HCT116 (cell line): ENCODE results near the gene LSAMP. TPM values are rescaled to one million over a fixed set of nuclear protein-coding genes. Genes with fewer than 3 reads are reported as not detected.

Experiments used
- ATAC-seq: fragments of 200-7000 bp; cut with Tn5 transposase; 2 replicates; pipeline ENCODE4 v1.9.1; 2020; ENCODE audit warnings: mild to moderate bottlenecking, moderate library complexity
- BruUV-seq: library from RNA; stranded (reverse); fragments of 400-500 nt; replicated peaks from 2 replicates; lab custom pipeline; 2021; lab: Mats Ljungman, UMichigan
- CTCF ChIA-PET: fragments of 300-600 bp; sonication (Branson Sonifier 250); formaldehyde crosslinking; loops from one replicate; lab custom pipeline; 2021; ENCODE audit warnings: antibody characterized with exemption; lab: Charles Lee
- POLR2A ChIA-PET: fragments of 300-600, 350-600 bp; sonication (Branson Sonifier 250); formaldehyde crosslinking; loops from one replicate; lab custom pipeline; 2021; ENCODE audit warnings: antibody characterized with exemption; lab: Charles Lee
- RAD21 ChIA-PET, 2 experiments: fragments of 300-600 bp; sonication (Branson Sonifier 250); formaldehyde crosslinking; loops; one replicate each; lab custom pipeline; 2023; ENCODE audit warnings: low total read pairs in 2 of 2; ENCODE audit not compliant: uncharacterized antibody in 2 of 2, unreplicated experiment in 2 of 2, low non-redundant PET in 1 of 2; lab: Charles Lee
- DNase-seq: peaks from one replicate; pipeline ENCODE4 v3.0.0-alpha.2; 2010; ENCODE audit warnings: low read depth, low spot score
- H2AFZ ChIP-seq: fragments of 200-600 bp; shearing (Covaris generic), sonication (generic); 2 replicates; pipeline ENCODE4 v1.6.1; 2017; ENCODE audit warnings: low read depth, mixed run types, mixed read lengths, antibody characterized with exemption, low read length; ENCODE audit not compliant: poor library complexity, severe bottlenecking
- H3K27ac ChIP-seq: 2 replicates; pipeline ENCODE4 v1.5.1; 2012; ENCODE audit warnings: low read depth, low read length
- H3K27me3 ChIP-seq: fragments of 200-600 bp; sonication (generic); 2 replicates; pipeline ENCODE4 v1.6.1; 2016; ENCODE audit warnings: mixed run types, low read length, mixed read lengths; ENCODE audit not compliant: insufficient read depth
- H3K36me3 ChIP-seq, 2 experiments: fragments of 200-500 bp in 1 of 2; fragments of 200-600 bp in 1 of 2; sonication (Bioruptor generic) in 1 of 2; sonication (generic) in 1 of 2; 2 replicates each; pipeline versions ENCODE4 v1.5.1 to v1.6.1; 2014 to 2016; ENCODE audit warnings: low read length in 2 of 2, inconsistent platforms in 1 of 2, mixed read lengths in 1 of 2, mixed run types in 1 of 2; ENCODE audit not compliant: insufficient read depth in 2 of 2, control insufficient read depth in 1 of 2
- H3K4me1 ChIP-seq, 2 experiments: fragments of 200-600 bp in 1 of 2; sonication (generic) in 1 of 2; 2 replicates each; pipeline versions ENCODE4 v1.5.1 to v1.6.1; 2012 to 2017; ENCODE audit warnings: low read length in 2 of 2, inconsistent platforms in 1 of 2, mild to moderate bottlenecking in 1 of 2, mixed read lengths in 1 of 2, mixed run types in 1 of 2, moderate library complexity in 1 of 2; ENCODE audit not compliant: insufficient read depth in 2 of 2, control insufficient read depth in 1 of 2
- H3K4me2 ChIP-seq: fragments of 200-600 bp; sonication (generic); 2 replicates; pipeline ENCODE4 v1.6.1; 2017; ENCODE audit warnings: mixed run types, low read length, mixed read lengths
- H3K4me3 ChIP-seq, 2 experiments: fragments of 200-600 bp in 1 of 2; sonication (generic) in 1 of 2; replicated peaks in 1 of 2; 2 replicates each; pipeline ENCODE4 v1.5.1; 2011 to 2016; ENCODE audit warnings: low read length in 2 of 2, control low read depth in 1 of 2, low read depth in 1 of 2, mild to moderate bottlenecking in 1 of 2, mixed read lengths in 1 of 2, mixed run types in 1 of 2
- H3K79me2 ChIP-seq: fragments of 200-600 bp; sonication (generic); 2 replicates; pipeline ENCODE4 v1.6.1; 2017; ENCODE audit warnings: mild to moderate bottlenecking, mixed run types, low read length, moderate library complexity, mixed read lengths; ENCODE audit not compliant: insufficient read depth
- H3K9ac ChIP-seq: fragments of 200-600 bp; sonication (generic); 2 replicates; pipeline ENCODE4 v1.6.1; 2016; ENCODE audit warnings: low read length, mixed read lengths
- H3K9me2 ChIP-seq: fragments of 200-600 bp; sonication (generic), shearing (Covaris generic); 2 replicates; pipeline ENCODE4 v1.6.1; 2017; ENCODE audit warnings: mixed run types, mild to moderate bottlenecking, moderate library complexity; ENCODE audit not compliant: insufficient read depth
- H3K9me3 ChIP-seq, 2 experiments: fragments of 200-500 bp in 1 of 2; fragments of 200-600 bp in 1 of 2; sonication (Bioruptor generic) in 1 of 2; sonication (generic) in 1 of 2; 2 replicates each; pipeline ENCODE4 v1.6.1; 2014 to 2017; ENCODE audit warnings: low read length in 2 of 2, mixed read lengths in 2 of 2, inconsistent platforms in 1 of 2, low read depth in 1 of 2, mild to moderate bottlenecking in 1 of 2, mixed run types in 1 of 2, moderate library complexity in 1 of 2; ENCODE audit not compliant: control insufficient read depth in 1 of 2, insufficient read depth in 1 of 2
- H4K20me1 ChIP-seq: fragments of 200-600 bp; sonication (generic), shearing (Covaris generic); 2 replicates; pipeline ENCODE4 v1.6.1; 2017; ENCODE audit warnings: mixed run types, mild to moderate bottlenecking, moderate library complexity; ENCODE audit not compliant: insufficient read depth
- ATF3 ChIP-seq: IDR thresholded peaks from 2 replicates; pipeline ENCODE4 v1.6.1; 2012
- CEBPB ChIP-seq: IDR thresholded peaks from 2 replicates; pipeline ENCODE4 v1.6.1; 2012; ENCODE audit warnings: low read depth
- CTCF ChIP-seq, 3 experiments: fragments of 200-600 bp in 1 of 3; sonication (generic) in 1 of 3; IDR thresholded peaks in 2 of 3; conservative IDR thresholded peaks in 1 of 3; 2 replicates each; pipeline ENCODE4 v1.5.1; 2012 to 2017; ENCODE audit warnings: low read depth in 2 of 3, low read length in 2 of 3, antibody characterized with exemption in 1 of 3, borderline replicate concordance in 1 of 3, control low read depth in 1 of 3, mild to moderate bottlenecking in 1 of 3, mixed read lengths in 1 of 3, mixed run types in 1 of 3, moderate library complexity in 1 of 3; ENCODE audit not compliant: insufficient read depth in 1 of 3
- EZH2phosphoT487 ChIP-seq: fragments of 200-600 bp; IDR thresholded peaks from 2 replicates; pipeline ENCODE4 v1.6.1; 2018; ENCODE audit warnings: antibody characterized with exemption, borderline replicate concordance
- JUND ChIP-seq: IDR thresholded peaks from 2 replicates; pipeline ENCODE4 v1.6.1; 2012
- POLR2A ChIP-seq: IDR thresholded peaks from 2 replicates; pipeline ENCODE4 v1.7.0; 2011; ENCODE audit warnings: borderline replicate concordance; ENCODE audit not compliant: insufficient read depth, insufficient read length; ENCODE audit errors: extremely low read depth
- POLR2AphosphoS5 ChIP-seq: IDR thresholded peaks from 2 replicates; pipeline ENCODE4 v1.6.1; 2011; ENCODE audit warnings: mild to moderate bottlenecking, low read depth, low read length, moderate library complexity
- RAD21 ChIP-seq: IDR thresholded peaks from 2 replicates; pipeline ENCODE4 v1.6.1; 2012; ENCODE audit warnings: low read depth, mild to moderate bottlenecking
- REST ChIP-seq: IDR thresholded peaks from 2 replicates; pipeline ENCODE4 v1.6.1; 2012; ENCODE audit warnings: low read depth
- SP1 ChIP-seq: IDR thresholded peaks from 2 replicates; pipeline ENCODE4 v1.6.1; 2012; ENCODE audit warnings: low read depth
- YY1 ChIP-seq: IDR thresholded peaks from 2 replicates; pipeline ENCODE4 v1.6.1; 2011; ENCODE audit warnings: low read length, low read depth, moderate library complexity, mild to moderate bottlenecking; ENCODE audit not compliant: insufficient replicate concordance; ENCODE audit errors: extremely low read depth
- intact Hi-C: fragments of 100-400 bp; cut with micrococcal nuclease; formaldehyde crosslinking; loops from 2 replicates; pipeline ENCODE4 v1.10.0; 2022
- total RNA-seq: library from RNA; stranded (reverse); gene quantifications from one replicate; pipeline ENCODE4 v1.2.1, GENCODE V29; 2021; ENCODE audit not compliant: unreplicated experiment

LSAMP gene
- total RNA-seq, 1 experiment from 2014 or later, result 0.25 TPM

- POLR2A ChIA-PET, result no interaction called here
- ATAC-seq, result peak; percentile 52; the same call in 1 of the 2 replicates
- Histone ChIP-seq H3K4me1 (no peaks in the 10 kb centered on the region), H2AFZ (no peak overlapping the region), H3K4me2 (no peak overlapping the region), H3K9me3 (no peaks in the 10 kb centered on the region), H4K20me1 (no peaks in the 10 kb centered on the region), H3K79me2 (no peaks in the 10 kb centered on the region), H3K9me2 (no peaks in the 10 kb centered on the region), H3K4me3 (no peak overlapping the region), H3K36me3 (no peaks in the 10 kb centered on the region), H3K27ac (no peak overlapping the region), H3K27me3 (peaks cover 18% of the 10 kb centered on the region; the same call in 1 of the 2 replicates), H3K9ac (no peak overlapping the region)
- intact Hi-C loops, result no loop called here
- no TSS peak for BruUV-seq
- CTCF ChIA-PET, result no interaction called here
- RAD21 ChIA-PET, result no interaction called here
- TF ChIP-seq CTCF (IDR thresholded peaks at IDR 0.05 in 2 of 3, conservative IDR thresholded peaks at IDR 0.05 in 1 of 3; ENCODE audit: borderline replicate concordance in 1 of 3, insufficient read depth in 1 of 3, low read depth in 2 of 3, low read length in 2 of 3) (peak in 2 of 3 experiments; percentile 33 to 40; a peak in 3 of 6 replicates), RAD21 (no peak)
- DNase-seq, result no peak
These were observed 467.4 kb downstream of the LSAMP start for GRCh38 chr3:115977866-115978265.

- no peak for TF ChIP-seq ATF3
- TF ChIP-seq SP1, result no peak
- no peak for TF ChIP-seq POLR2A
- no peak for TF ChIP-seq EZH2phosphoT487
- TF ChIP-seq CEBPB, result no peak
- TF ChIP-seq POLR2AphosphoS5, result no peak
- TF ChIP-seq JUND, result no peak
- no peak for TF ChIP-seq YY1
- TF ChIP-seq REST, result no peak
- TF ChIP-seq, all 23 proteins: peak for 0
- H3K9me2 ChIP-seq, result no peaks in the 10 kb centered on the region
- CTCF ChIA-PET, result no interaction called here
- BruUV-seq, result no TSS peak
- ATAC-seq (no peak), DNase-seq (no peak)
- no peak overlapping the region for H3K9ac ChIP-seq
- H3K27me3 ChIP-seq, result peaks cover 7% of the 10 kb centered on the region; the same call in 1 of the 2 replicates
- H4K20me1 ChIP-seq, result no peaks in the 10 kb centered on the region
- no peak overlapping the region for H3K27ac ChIP-seq
- H2AFZ ChIP-seq, result no peak overlapping the region
- intact Hi-C loops, result no loop called here
- POLR2A ChIA-PET, result no interaction called here
- H3K79me2 ChIP-seq, result no peaks in the 10 kb centered on the region
- no peaks in the 10 kb centered on the region for H3K4me1 ChIP-seq
- no peak overlapping the region for H3K4me3 ChIP-seq
- H3K36me3 ChIP-seq, result no peaks in the 10 kb centered on the region
- RAD21 ChIA-PET, result no interaction called here
- no peaks in the 10 kb centered on the region for H3K9me3 ChIP-seq
- no peak overlapping the region for H3K4me2 ChIP-seq
These were observed 469.5 kb downstream of the LSAMP start for GRCh38 chr3:115975796-115976195.
